Neural progenitor cell (in vitro differentiated cells): ENCODE results near the gene COL17A1.

Source experiments
- EZH2 ChIP-seq: fragments of 200-600 bp; sonication (generic); IDR thresholded peaks from 2 replicates; pipeline ENCODE4 v1.6.1; 2017; ENCODE audit warnings: antibody characterized with exemption, mild to moderate bottlenecking, moderate library complexity
- TF ChIP-seq, protein P1 (sequence below): fragments of 200-600 bp; sonication (generic); IDR thresholded peaks from 2 replicates; pipeline ENCODE4 v1.5.1; 2017; ENCODE audit warnings: antibody characterized with exemption, mild to moderate bottlenecking

DNA sequence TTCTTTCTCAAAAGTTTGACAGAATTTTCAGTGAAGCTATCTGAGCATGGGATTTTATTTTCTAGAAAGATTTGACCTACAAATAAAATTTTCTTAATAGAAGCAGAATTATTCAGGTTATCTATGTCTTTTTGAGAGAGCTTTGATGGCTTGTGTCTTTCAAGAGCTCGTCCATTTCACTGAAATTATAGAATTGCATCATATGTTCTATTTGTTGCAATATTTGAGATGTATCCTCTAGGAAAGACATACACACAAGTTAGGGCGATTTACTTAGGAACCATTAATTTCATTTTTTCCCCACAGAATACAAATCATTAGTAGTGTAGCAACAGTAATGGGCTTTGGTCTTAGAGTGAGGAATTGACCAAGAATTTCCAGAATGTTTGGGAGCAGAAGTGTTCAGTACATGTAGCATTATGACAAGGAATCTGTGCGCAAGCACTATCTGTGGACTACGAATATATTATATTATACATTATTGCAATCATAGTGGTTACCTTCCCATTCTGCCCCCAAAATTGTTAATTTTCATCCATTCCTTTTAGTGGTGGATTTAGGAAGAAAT, 12.8 kb upstream of the COL17A1 start:
- no peak for TF ChIP-seq EZH2
- TF ChIP-seq, protein P1, sequence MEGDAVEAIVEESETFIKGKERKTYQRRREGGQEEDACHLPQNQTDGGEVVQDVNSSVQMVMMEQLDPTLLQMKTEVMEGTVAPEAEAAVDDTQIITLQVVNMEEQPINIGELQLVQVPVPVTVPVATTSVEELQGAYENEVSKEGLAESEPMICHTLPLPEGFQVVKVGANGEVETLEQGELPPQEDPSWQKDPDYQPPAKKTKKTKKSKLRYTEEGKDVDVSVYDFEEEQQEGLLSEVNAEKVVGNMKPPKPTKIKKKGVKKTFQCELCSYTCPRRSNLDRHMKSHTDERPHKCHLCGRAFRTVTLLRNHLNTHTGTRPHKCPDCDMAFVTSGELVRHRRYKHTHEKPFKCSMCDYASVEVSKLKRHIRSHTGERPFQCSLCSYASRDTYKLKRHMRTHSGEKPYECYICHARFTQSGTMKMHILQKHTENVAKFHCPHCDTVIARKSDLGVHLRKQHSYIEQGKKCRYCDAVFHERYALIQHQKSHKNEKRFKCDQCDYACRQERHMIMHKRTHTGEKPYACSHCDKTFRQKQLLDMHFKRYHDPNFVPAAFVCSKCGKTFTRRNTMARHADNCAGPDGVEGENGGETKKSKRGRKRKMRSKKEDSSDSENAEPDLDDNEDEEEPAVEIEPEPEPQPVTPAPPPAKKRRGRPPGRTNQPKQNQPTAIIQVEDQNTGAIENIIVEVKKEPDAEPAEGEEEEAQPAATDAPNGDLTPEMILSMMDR = no peak
